Neural cell (in vitro differentiated cells): ENCODE data around the gene DNAI1.

ENCODE experiments used
- EP300 ChIP-seq: fragments of 450-650 bp; conservative IDR thresholded peaks from 2 replicates; pipeline ENCODE4 v1.6.1; 2014; ENCODE audit warnings: antibody characterized with exemption, mild to moderate bottlenecking, moderate library complexity; ENCODE audit not compliant: poor library complexity, severe bottlenecking
- EZH2 ChIP-seq: fragments of 200-600, 300-800 bp; shearing (Covaris generic), sonication (generic); IDR thresholded peaks from 2 replicates; pipeline ENCODE4 v1.6.1; 2014; ENCODE audit warnings: antibody characterized with exemption, low read length, borderline replicate concordance, mild to moderate bottlenecking; ENCODE audit not compliant: insufficient read depth, poor library complexity, severe bottlenecking
- POLR2AphosphoS5 ChIP-seq: IDR thresholded peaks from 2 replicates; pipeline ENCODE4 v1.6.1; 2012
- RAD21 ChIP-seq: fragments of 450-650 bp; conservative IDR thresholded peaks from 2 replicates; pipeline ENCODE4 v1.6.1; 2014; ENCODE audit warnings: antibody characterized with exemption, mild to moderate bottlenecking, moderate library complexity
- TF ChIP-seq, protein P1 (sequence below): fragments of 450-650 bp; IDR thresholded peaks from 2 replicates; pipeline ENCODE4 v1.5.1; 2014; ENCODE audit warnings: antibody characterized with exemption, mild to moderate bottlenecking, moderate library complexity; ENCODE audit not compliant: poor library complexity, severe bottlenecking
- TF ChIP-seq, protein P2 (sequence below): IDR thresholded peaks from 2 replicates; pipeline ENCODE4 v1.6.1; 2012; ENCODE audit warnings: borderline replicate concordance

DNA sequence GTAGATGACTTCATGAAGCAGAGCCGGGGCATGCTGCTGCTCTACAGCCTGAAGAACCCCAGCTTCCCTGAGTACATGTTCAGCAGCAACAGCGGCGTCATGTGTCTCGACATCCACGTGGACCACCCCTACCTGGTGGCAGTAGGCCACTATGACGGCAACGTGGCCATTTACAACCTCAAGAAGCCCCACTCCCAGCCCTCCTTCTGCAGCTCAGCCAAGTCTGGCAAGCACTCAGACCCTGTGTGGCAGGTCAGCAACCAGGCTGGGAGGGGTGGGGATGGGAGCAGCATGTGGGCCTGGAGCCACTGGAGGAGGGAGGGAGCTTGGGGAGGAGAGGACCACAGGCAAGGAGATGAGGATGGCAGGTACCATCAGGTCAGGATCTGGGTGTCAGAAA, 48.0 kb downstream of the DNAI1 start:
- TF ChIP-seq EZH2: no peak
- no peak for TF ChIP-seq RAD21
- TF ChIP-seq, protein P1, sequence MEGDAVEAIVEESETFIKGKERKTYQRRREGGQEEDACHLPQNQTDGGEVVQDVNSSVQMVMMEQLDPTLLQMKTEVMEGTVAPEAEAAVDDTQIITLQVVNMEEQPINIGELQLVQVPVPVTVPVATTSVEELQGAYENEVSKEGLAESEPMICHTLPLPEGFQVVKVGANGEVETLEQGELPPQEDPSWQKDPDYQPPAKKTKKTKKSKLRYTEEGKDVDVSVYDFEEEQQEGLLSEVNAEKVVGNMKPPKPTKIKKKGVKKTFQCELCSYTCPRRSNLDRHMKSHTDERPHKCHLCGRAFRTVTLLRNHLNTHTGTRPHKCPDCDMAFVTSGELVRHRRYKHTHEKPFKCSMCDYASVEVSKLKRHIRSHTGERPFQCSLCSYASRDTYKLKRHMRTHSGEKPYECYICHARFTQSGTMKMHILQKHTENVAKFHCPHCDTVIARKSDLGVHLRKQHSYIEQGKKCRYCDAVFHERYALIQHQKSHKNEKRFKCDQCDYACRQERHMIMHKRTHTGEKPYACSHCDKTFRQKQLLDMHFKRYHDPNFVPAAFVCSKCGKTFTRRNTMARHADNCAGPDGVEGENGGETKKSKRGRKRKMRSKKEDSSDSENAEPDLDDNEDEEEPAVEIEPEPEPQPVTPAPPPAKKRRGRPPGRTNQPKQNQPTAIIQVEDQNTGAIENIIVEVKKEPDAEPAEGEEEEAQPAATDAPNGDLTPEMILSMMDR: no peak
- TF ChIP-seq, protein P2, sequence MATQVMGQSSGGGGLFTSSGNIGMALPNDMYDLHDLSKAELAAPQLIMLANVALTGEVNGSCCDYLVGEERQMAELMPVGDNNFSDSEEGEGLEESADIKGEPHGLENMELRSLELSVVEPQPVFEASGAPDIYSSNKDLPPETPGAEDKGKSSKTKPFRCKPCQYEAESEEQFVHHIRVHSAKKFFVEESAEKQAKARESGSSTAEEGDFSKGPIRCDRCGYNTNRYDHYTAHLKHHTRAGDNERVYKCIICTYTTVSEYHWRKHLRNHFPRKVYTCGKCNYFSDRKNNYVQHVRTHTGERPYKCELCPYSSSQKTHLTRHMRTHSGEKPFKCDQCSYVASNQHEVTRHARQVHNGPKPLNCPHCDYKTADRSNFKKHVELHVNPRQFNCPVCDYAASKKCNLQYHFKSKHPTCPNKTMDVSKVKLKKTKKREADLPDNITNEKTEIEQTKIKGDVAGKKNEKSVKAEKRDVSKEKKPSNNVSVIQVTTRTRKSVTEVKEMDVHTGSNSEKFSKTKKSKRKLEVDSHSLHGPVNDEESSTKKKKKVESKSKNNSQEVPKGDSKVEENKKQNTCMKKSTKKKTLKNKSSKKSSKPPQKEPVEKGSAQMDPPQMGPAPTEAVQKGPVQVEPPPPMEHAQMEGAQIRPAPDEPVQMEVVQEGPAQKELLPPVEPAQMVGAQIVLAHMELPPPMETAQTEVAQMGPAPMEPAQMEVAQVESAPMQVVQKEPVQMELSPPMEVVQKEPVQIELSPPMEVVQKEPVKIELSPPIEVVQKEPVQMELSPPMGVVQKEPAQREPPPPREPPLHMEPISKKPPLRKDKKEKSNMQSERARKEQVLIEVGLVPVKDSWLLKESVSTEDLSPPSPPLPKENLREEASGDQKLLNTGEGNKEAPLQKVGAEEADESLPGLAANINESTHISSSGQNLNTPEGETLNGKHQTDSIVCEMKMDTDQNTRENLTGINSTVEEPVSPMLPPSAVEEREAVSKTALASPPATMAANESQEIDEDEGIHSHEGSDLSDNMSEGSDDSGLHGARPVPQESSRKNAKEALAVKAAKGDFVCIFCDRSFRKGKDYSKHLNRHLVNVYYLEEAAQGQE: no peak
- TF ChIP-seq EP300: no peak
- no peak for TF ChIP-seq POLR2AphosphoS5
